Right lobe of liver (tissue), 6 donors: ENCODE measurements around the gene PHF1. TPM values are rescaled to one million over a fixed set of nuclear protein-coding genes. Genes with fewer than 3 reads are reported as not detected.
A peak's percentile ranks its signal among the peaks of the same experiment; 100 is the strongest.
"Not testable (repeated sequence)": the region's sequence is repeated elsewhere in the genome, so short reads cannot be mapped to it uniquely, and the experiment has no call there.

Source experiments
- ATAC-seq, 4 donors: fragments of 200-7000 bp; cut with Tn5 transposase; one replicate each; pipeline ENCODE4 v1.9.1; 2020; ENCODE audit warnings: mild to moderate bottlenecking in 4 of 4, moderate library complexity in 4 of 4
- DNase-seq, 3 donors: peaks; one replicate each; pipeline ENCODE4 v3.0.0-alpha.2; 2020
- H3K27ac ChIP-seq, 3 donors: fragments of 200-600 bp; one replicate each; pipeline ENCODE4 v1.8.0; 2022
- H3K27me3 ChIP-seq, 2 donors: fragments of 200-600 bp; one replicate each; pipeline ENCODE4 v1.8.0; 2022
- H3K36me3 ChIP-seq, 4 donors: fragments of 200-600 bp; sonication (generic) in 1 of 4; one replicate each; pipeline versions ENCODE4 v1.5.1 to v1.8.0; 2017 to 2022; ENCODE audit warnings: control low read depth in 1 of 4
- H3K4me1 ChIP-seq, 4 donors: fragments of 200-600 bp; sonication (generic) in 1 of 4; one replicate each; pipeline versions ENCODE4 v1.5.1 to v1.8.0; 2017 to 2022; ENCODE audit warnings: control low read depth in 1 of 4
- H3K4me3 ChIP-seq, 3 donors: fragments of 200-600 bp; one replicate each; pipeline ENCODE4 v1.8.0; 2022
- H3K9me3 ChIP-seq, 4 donors: fragments of 200-600 bp; sonication (generic) in 1 of 4; one replicate each; pipeline versions ENCODE4 v1.5.1 to v1.8.0; 2017 to 2022; ENCODE audit warnings: control low read depth in 1 of 4
- POLR2A ChIP-seq: fragments of 450-650 bp; IDR thresholded peaks from one replicate; pipeline ENCODE4 v1.6.1; 2017; ENCODE audit warnings: antibody characterized with exemption, mild to moderate bottlenecking
- WGBS: methylation state at CpG from one replicate; pipeline ENCODE4 v1.1.6; 2018; ENCODE audit warnings: low coverage, low lambda C conversion rate; ENCODE audit not compliant: insufficient coverage; ENCODE audit errors: missing lambda C conversion rate; 5-methylcytosine and 5-hydroxymethylcytosine counted together
- intact Hi-C, 2 donors: fragments of 100-400 bp; cut with DNase I; formaldehyde crosslinking; loops; one replicate each; pipeline versions ENCODE4 v1.11.2 to v1.14.1; 2022
- total RNA-seq, 6 experiments: library from RNA; depleted of rRNA in 2 of 6; stranded (reverse); fragments of >200 nt in 2 of 6; fragmentation: NEBNext Ultra II Directional in 3 of 6; extraction: Animal tissue kit (Norgen Biotek cat#: 25700) in 3 of 6; gene quantifications; one replicate each; pipeline versions ENCODE4 v1.1.0 to v1.2.4, GENCODE V29; 2016 to 2023
- TF ChIP-seq, protein P1 (sequence below), 4 donors: fragments of 200-600 bp in 3 of 4; fragments of 450-650 bp in 1 of 4; IDR thresholded peaks; one replicate each; pipeline versions ENCODE4 v1.5.1 to v1.8.0; 2016 to 2022; ENCODE audit warnings: antibody characterized with exemption in 4 of 4, mild to moderate bottlenecking in 2 of 4
- donor health status: DM: no; HTN: yes; CAD: no.
- donor health status: DM: no; HTN: no; CAD: no.
- donor health status: DM: no; HTN: no; CAD: no.
- donor health status: DM: no; HTN: yes; CAD: no.
- donor health status: DM: no; HTN: yes; CAD: no.

Gene PHF1
- total RNA-seq, 6 experiments from 2014 or later: 14.7 to 21.3 (median 18.3) TPM

DNA sequence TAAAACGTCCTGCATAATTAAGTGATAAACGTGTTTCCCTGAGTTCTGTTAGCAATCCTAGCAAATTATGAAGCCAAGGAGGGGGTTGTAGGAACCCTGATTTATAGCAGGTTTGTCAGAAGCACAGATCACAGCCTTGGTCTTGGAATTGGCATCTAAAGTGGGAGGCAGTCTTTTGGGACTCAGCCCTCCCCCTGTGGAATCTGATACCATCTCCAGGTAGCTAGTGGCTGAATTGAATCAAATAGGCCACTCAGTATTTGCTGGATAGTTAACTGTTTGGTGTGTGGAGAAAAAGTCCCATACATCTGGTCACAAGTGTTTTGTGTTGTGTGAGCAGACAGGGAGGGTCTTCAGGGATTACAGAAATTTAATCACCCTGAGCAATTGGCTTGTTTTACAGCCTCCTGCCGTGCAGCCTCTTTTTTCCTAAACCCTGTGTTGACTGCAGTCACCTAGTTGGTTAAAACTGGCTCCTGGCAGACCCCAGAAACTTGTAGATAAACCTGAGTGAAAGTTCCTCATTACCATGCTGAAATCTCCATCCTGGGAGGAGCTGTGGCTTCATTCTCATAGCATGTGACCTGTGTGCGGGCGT is 38.2 kb upstream of the PHF1 start:
- H3K36me3 ChIP-seq: no peaks in the 10 kb centered on the region
- H3K4me1 ChIP-seq: peaks cover 0 to 14% (median 8%) of the 10 kb centered on the region in 4 donors
- ATAC-seq (no peak), DNase-seq (no peak)
- H3K9me3 ChIP-seq: no peaks in the 10 kb centered on the region
- H3K4me3 ChIP-seq: no peak overlapping the region
- TF ChIP-seq, protein P1, sequence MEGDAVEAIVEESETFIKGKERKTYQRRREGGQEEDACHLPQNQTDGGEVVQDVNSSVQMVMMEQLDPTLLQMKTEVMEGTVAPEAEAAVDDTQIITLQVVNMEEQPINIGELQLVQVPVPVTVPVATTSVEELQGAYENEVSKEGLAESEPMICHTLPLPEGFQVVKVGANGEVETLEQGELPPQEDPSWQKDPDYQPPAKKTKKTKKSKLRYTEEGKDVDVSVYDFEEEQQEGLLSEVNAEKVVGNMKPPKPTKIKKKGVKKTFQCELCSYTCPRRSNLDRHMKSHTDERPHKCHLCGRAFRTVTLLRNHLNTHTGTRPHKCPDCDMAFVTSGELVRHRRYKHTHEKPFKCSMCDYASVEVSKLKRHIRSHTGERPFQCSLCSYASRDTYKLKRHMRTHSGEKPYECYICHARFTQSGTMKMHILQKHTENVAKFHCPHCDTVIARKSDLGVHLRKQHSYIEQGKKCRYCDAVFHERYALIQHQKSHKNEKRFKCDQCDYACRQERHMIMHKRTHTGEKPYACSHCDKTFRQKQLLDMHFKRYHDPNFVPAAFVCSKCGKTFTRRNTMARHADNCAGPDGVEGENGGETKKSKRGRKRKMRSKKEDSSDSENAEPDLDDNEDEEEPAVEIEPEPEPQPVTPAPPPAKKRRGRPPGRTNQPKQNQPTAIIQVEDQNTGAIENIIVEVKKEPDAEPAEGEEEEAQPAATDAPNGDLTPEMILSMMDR (IDR thresholded peaks at IDR 0.05): no peak
- no peak for TF ChIP-seq POLR2A
- 34% methylated on average over 3 of the region's 5 CpGs for WGBS
- H3K27ac ChIP-seq: no peak overlapping the region
- intact Hi-C loops: no loop called here
- no peaks in the 10 kb centered on the region for H3K27me3 ChIP-seq

DNA sequence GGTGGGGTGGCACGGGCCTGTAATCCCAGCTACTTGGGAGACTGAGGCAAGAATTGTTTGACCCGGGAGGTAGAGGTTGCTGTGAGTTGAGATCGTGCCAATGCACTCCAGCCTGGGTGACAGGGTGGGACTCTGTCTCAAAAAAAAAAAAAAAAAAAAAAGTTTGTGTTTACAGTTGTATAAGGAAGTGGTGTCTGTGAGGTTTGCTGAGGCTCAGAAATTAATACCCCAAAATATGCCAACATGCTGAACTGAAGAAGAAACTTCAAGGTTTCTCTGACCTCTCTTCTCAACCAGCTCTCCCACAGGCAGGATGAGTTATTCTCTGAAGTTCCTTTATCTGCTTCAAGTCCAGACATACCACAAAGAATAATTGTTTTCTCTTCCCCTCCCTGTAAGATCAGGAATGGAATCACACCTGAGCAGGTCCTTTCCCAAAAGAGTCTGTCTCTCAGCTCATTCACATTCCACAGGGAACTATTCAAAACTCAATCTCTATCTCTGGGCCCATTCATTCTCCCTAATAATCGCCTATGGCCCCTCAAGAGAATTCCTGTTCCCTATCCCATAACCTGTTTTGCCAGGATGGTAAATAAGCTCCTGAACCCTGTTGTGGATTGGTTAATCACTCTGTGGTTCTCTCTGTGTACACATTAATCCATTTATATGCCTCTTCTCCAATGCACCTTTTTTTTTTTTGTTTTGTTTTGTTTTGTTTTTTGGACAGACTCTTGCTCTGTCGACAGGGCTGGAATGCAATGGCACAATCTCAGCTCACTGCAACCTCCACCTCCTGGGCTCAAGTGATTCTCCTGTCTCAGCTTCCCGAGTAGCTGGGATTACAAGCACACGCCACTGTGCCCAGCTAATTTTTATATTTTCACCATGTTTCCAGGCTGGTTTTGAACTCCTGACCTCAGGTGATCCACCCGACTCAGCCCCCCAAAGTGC is 36.6 kb upstream of the PHF1 start:
- TF ChIP-seq POLR2A: no peak
- TF ChIP-seq, protein P1 (IDR thresholded peaks at IDR 0.05): no peak
- DNase-seq (no peak), ATAC-seq (peak in 1 of 4 donors; percentile 25)
- 62% methylated on average over 8 of the region's 8 CpGs for WGBS
- no peaks in the 10 kb centered on the region for H3K27me3 ChIP-seq
- peaks cover 0 to 14% (median 8%) of the 10 kb centered on the region in 4 donors for H3K4me1 ChIP-seq
- intact Hi-C loops: no loop called here
- no peaks in the 10 kb centered on the region for H3K9me3 ChIP-seq
- no peak overlapping the region for H3K4me3 ChIP-seq
- H3K36me3 ChIP-seq: no peaks in the 10 kb centered on the region
- peak overlapping the region in 1 of 3 donors; percentile 14 for H3K27ac ChIP-seq

DNA sequence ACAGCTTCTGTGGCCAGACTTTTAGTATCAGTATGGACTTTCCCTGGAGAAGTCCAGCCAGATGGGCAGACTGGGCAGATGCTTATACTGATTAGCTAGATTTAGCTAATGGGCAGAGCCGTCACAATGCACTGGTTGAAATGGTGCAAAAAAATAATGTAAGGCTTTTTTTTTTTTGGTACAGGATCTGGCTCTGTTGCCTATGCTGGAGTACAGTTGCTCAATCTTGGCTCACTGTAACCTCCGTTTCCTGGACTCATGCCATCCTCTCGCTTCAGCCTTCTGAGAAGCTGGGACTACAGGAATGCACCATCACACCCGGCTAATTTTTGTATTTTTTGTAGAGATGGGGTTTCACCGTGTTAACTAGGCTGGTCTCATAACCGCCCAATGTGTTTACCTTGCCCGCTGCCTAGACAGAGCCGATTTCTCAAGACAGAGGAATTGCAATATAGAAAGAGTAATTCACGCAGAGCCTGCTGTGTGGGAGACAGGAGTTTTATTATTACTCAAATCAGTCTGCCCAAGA is 35.6 kb upstream of the PHF1 start:
- DNase-seq (peak; percentile 52 to 78 (median 57)), ATAC-seq (peak; percentile 88 to 92 (median 92))
- 12% methylated on average over 9 of the region's 9 CpGs for WGBS
- Histone ChIP-seq H3K4me1 (peaks cover 0 to 14% (median 8%) of the 10 kb centered on the region in 4 donors), H3K36me3 (no peaks in the 10 kb centered on the region), H3K9me3 (no peaks in the 10 kb centered on the region), H3K27me3 (no peaks in the 10 kb centered on the region), H3K27ac (peak overlapping the region in 1 of 3 donors; percentile 14), H3K4me3 (no peak overlapping the region)
- intact Hi-C loops: no loop called here
- no peak for TF ChIP-seq POLR2A
- TF ChIP-seq, protein P1 (IDR thresholded peaks at IDR 0.05): no peak

DNA sequence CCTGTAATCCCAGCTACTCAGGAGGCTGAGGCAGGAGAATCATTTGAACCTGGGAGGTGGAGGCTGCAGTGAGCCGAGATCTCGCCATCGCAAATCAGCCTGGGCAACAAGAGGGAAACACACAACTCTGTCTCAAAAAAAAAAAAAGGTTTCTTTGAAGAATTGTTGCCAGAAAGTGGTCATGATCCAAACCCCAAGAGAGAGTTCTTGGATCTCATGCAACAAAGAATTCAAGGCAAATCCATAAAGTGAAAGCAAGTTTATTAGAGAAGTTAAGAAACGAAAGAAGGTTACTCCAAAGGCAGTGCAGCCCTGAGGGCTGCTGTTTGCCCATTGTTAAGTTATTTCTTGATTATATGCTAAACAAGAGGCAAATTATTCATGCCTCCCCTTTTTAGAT is 33.6 kb upstream of the PHF1 start:
- TF ChIP-seq POLR2A: no peak
- TF ChIP-seq, protein P1 (IDR thresholded peaks at IDR 0.05): no peak
- WGBS: 93% methylated on average over 4 of the region's 4 CpGs

DNA sequence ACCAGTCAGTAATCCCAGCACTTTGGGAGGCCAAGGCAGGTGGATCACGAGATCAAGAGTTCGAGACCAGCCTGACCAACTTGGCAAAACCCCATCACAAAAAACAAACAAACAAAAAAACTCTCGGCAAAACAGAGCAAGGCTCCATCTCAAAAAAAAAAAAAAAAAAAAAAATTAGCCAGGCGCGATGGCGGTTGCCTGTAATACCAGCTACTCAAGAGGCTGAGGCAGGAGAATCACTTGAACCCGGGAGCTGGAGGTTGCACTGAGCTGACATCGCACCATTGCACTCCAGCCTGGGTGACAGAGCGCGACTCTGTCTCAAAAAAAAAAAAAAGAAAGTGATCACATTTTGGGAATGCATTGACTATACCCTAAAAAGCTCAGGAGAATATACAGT is 31.6 kb upstream of the PHF1 start:
- intact Hi-C loops, DNase-seq: not testable (repeated sequence)
- 93% methylated on average over 10 of the region's 10 CpGs for WGBS

More for the DNA sequence above, 33.6 kb upstream of the PHF1 start:
- Histone ChIP-seq H3K4me3 (no peak overlapping the region), H3K36me3 (no peaks in the 10 kb centered on the region), H3K27ac (no peak overlapping the region), H3K4me1 (peaks cover 0 to 14% (median 8%) of the 10 kb centered on the region in 4 donors), H3K27me3 (no peaks in the 10 kb centered on the region), H3K9me3 (no peaks in the 10 kb centered on the region)
- DNase-seq (no peak), ATAC-seq (no peak)
- intact Hi-C loops: no loop called here

More for the DNA sequence above, 31.6 kb upstream of the PHF1 start:
- not testable (repeated sequence) for H3K9me3 ChIP-seq, H3K4me3 ChIP-seq, H3K27me3 ChIP-seq, H3K36me3 ChIP-seq, ATAC-seq, H3K27ac ChIP-seq
- peaks cover 0 to 13% (median 8%) of the 10 kb centered on the region in 4 donors for H3K4me1 ChIP-seq
